HG03432 (cell line): ENCODE data around the gene CRYBA2.

Experiments used
- ATAC-seq: cut with Tn5 transposase; IDR thresholded peaks from one replicate; pipeline ENCODE4 v1.9.1; 2021; ENCODE audit warnings: mild to moderate bottlenecking, moderate library complexity; ENCODE audit not compliant: unreplicated experiment

The CRYBA2 gene

GRCh38 chr2:218993345-218994315, at the start of gene CRYBA2:
TSS of gene CRYBA2 (minus strand) at chr2:218993422. CDS start at chr2:218993176, 246 bp downstream.
- no peak for ATAC-seq

DNA sequence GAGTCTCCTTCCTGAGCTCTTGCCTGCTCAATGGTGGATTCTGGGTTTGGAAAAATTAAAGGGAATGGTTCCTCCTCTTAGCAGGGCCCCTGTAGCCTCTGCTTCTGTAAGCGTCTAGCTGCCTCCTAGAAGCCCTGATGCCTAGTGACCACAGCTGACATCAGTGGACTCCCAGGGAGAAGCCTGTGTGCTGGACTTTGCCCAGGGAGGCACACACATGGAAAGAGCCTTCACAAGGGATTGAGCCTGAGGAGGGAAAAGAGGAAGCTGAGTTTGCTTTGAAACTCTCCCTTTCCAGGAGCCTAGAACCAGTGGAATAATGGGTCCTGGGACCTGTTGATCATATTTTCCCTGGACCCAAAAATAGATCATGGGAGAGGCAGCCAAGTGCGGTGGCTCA, 49.5 kb upstream of the CRYBA2 start:
- no peak for ATAC-seq

- no peak for ATAC-seq
Measured at GRCh38 chr2:219042157-219042556, 48.9 kb upstream of the CRYBA2 start.

DNA sequence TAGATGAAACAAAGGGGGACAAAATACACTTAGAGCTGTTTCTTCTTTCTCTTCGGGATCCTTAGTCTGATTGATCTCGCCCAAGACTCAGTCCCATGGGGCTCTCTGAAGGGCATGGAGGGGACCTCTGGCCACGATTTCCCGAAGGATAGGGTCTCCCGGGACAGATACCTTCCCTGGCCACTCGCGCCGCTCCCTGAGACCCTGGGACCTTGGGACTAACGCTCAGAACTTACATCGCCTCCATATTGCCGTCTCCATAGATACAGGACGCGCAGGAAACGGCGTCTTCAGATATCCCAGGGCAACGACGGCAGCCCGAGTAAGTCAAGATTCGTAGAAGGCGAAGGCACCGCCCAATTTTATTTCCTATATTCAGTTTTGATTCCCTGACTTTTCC, 48.0 kb upstream of the CRYBA2 start, which contains the start of gene CFAP65:
CFAP65 (minus strand) TSS at position 265 of the 400 bp plus-strand sequence. CDS start 2,468 bp downstream, outside the sequence.
- ATAC-seq, result no peak

- ATAC-seq, result no peak
Measured at GRCh38 chr2:219038600-219038999, 45.4 kb upstream of the CRYBA2 start.

DNA sequence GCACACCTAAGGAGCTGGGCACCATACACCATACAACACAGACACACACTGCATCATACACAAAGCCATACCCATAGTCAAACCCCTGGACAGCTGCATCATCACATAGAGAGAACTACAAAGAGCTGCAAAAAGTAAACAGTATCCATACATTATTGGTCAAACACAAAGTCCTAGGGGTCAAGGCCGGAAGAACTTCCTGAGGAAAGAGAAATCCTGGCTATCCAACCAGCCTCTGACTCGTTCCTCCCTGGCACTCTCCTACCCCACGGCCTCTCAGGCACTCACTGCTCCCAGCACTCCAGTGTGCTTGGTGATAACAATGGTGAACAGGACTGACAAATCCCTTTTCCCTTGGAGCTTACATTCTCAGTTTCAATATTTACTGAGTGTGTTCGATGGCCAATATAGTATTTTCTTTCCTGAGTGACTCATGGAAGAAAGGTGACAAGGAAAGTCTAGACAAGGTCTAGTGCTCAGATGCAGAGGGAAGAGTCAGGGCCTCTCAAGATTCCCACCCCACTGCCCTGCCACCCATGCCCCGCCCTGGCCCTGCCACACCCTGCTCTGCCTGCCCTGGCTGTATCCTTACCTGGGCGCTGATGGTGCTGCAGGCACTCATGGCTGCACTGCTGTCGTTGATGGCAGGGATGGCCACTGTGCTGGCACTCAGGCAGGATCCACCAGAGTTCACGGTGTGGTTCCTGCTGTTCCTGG, 44.7 kb upstream of the CRYBA2 start:
- ATAC-seq, result no peak

- ATAC-seq, result no peak
Measured at GRCh38 chr2:219035942-219036341, 42.7 kb upstream of the CRYBA2 start.

DNA sequence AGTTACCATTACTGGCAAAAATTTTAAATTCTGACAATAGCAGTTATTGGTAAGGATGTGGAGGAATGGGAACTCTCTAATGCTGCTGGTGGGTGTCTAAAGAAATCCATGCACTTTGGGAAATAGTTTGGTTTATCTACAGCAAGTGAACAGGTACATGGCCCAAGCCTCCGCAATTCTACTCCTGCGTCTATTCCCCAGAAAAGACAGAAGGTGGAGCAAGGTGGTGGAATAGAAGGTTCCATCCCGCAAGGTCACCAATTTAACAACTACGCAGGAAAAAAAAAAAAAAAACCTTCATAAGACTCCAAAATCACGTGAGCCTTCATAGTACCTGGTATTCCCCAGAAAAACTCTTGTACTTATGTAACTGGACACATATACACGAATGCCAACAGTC, 41.6 kb upstream of the CRYBA2 start:
- no peak for ATAC-seq

- ATAC-seq, result no peak
Measured at GRCh38 chr2:219032051-219032745, 39.0 kb upstream of the CRYBA2 start.

- ATAC-seq, result no peak
Measured at GRCh38 chr2:219031005-219031738, 38.0 kb upstream of the CRYBA2 start.

DNA sequence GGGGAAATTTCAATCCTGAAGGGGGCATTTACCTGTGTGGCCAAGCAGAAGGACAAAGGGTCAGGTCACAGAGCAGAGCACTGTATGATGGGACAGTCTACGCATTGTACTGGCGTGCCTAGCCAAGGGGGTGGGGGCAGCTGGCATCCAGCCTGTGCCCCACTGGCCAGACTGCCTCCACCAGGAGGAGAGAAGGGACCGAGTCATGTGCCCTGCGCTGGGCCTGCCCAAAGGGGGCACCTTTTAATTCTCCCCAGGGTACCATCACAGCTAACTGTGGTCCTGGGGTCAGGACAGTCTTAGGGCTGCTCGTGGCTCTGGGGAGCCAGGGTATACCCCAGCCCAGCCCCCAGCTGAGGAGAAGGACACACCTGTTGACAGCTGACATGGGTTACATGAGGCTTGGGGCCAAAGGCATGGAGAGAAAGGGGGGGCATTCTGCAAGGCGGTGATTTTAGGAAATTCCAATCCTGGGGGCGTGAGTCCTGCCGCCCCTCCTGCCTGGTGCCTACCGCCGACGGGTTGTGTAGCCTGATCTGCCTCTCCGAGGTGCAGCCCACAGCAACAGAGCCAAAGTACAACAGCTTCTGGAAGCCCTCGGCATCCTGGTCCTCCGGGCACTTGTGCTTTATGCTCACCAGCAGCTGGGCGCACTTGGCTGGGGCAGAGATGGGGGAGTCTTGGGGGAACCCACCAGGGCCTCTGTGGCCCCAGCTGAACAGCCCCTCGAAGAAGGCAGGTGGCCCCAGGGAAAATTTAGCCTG, 37.1 kb upstream of the CRYBA2 start:
- no peak for ATAC-seq

DNA sequence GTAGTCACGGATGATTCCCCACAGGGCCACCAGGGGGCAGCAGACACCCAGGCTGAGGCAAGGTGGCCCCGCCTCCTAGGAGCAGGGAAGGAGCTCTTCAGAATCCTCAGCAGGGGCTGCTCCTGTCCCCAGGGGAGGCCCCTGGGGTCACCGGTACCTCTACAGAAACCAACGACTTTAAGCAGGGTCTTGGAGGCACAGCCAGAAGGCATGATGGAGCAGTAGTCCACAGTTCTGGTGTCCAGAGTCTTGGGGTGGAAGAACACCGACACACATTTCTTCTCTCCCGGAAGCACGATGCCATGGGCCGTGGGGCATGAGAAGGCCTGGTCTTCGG, 36.6 kb upstream of the CRYBA2 start:
- ATAC-seq, result peak; percentile 86

GRCh38 chr2:219028996-219029828, 36.0 kb upstream of the CRYBA2 start:
- ATAC-seq, result peak; percentile 14

GRCh38 chr2:219028141-219028540, 34.9 kb upstream of the CRYBA2 start:
- ATAC-seq, result no peak

DNA sequence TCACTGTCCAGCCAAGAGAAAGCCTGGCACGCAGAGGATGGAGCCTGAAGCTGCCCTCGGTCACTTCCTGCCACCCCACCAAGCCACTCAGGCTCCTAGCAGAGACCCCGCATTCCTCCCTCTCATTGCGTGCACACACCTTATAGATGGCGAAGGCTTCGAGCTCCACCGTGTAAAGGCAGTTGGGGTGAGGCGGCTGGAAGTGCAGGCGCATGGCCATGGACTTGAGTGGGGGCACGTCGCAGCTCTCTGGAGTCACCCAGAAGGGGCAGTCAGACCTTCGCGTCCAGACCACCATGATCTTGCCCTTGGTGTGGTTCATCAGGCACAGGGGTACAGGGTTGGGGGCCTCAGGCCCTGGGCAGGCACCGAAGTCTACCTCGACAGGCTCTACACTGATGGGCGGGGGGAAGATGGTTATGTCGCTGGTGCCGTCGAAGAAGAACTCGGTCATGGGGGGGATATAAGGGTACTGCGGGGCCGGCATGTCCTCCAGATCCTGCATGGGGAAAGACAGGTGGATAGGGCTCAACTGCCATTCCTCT, 34.4 kb upstream of the CRYBA2 start:
- ATAC-seq, result no peak

- no peak for ATAC-seq
Measured at GRCh38 chr2:219026946-219027345, 33.7 kb upstream of the CRYBA2 start.

GRCh38 chr2:219025637-219026585, 32.7 kb upstream of the CRYBA2 start:
- ATAC-seq, result no peak

- ATAC-seq, result no peak
Measured at GRCh38 chr2:219024059-219024458, 30.8 kb upstream of the CRYBA2 start.
